ENCODE measurements around the gene RNF123.

RNF123 gene

DNA sequence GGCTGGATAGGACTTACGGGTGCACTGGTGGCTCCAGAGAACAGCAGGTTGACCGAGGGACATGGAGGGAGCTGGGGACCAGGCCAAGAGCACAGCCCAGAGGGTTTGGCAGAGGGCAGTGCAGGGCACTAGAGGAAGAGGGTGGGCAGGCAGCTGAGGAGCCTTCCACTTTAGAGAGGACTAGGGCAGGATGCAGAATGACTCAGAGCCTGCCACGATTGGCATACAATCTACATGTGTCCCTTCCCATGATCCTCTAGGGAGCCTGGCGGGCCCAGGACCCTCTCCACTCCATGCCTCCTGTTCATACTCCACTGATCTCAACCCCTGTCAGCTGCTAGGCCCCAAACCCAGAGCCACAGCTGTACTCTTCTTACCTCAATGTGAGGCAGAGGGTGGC, 29.6 kb upstream of the RNF123 start:
- no peak for DNase-seq

DNA sequence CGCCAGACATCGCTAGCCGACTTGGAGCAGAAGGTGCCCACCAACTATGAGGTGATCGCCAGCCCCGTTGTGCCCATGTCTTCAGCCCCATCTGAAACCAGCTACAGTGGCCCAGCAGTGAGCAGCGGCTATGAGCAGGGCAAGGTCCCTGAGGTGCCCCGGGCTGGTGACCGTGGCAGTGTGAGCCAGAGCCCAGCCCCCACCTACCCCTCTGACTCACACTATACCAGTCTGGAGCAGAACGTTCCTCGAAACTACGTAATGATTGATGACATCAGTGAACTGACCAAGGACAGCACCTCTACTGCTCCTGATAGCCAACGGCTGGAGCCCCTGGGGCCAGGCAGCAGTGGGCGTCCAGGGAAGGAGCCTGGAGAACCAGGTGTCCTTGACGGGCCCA, 28.1 kb upstream of the RNF123 start:
- no peak for DNase-seq

DNA sequence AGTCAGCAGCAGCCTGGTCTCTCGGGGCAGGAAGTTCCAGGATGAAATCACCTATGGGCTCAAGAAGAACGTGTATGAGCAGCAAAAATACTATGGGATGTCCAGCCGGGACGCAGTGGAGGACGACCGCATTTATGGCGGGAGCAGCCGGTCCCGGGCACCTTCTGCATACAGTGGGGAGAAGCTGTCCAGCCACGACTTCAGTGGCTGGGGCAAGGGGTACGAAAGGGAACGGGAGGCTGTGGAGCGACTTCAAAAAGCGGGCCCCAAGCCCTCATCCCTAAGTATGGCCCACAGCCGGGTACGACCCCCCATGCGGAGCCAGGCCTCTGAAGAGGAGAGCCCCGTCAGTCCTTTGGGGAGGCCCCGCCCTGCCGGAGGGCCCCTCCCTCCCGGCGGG, 27.3 kb upstream of the RNF123 start:
- DNase-seq, result no peak

DNA sequence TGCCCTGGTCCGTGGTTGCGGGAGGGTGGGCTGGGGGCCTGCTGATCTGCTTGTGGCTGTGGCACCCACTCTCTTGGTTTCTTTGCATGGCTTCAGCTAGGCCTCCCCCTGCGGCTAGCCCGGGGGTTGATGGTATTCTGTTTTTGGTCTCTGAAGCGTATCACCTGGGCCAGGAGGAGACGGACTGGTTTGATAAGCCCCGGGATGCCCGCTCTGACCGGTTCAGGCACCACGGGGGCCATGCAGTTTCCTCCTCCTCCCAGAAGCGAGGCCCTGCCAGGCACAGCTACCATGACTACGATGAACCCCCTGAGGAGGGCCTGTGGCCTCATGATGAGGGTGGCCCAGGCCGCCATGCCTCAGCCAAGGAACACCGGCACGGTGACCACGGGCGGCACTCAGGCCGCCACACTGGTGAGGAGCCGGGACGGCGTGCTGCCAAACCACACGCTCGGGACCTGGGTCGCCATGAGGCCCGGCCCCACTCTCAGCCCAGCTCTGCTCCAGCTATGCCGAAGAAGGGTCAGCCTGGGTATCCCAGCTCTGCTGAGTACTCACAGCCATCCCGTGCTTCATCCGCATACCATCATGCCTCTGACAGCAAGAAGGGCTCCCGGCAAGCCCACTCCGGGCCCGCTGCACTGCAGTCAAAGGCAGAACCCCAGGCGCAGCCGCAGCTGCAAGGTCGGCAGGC, 26.5 kb upstream of the RNF123 start:
- DNase-seq, result no peak

DNA sequence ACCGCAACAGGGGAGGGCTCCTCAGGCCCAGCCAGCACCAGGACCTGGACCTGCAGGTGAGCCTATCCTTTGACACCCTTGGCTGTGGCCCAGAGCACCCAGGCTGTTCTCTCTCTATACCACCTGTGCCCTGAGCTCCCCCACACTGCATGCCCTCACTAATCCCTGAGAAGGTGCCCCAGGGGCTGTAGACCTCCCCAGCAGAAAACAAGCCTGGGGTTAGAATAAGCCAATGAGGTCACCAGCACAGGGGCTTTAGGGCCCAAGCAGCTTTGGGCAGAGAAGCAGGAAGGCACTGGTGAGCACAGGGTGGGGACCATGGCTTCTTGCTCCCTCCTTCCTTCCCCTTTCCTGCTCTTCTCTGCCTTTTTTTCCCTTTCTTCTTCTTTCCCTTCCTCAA, 25.5 kb upstream of the RNF123 start:
- DNase-seq, result no peak

DNA sequence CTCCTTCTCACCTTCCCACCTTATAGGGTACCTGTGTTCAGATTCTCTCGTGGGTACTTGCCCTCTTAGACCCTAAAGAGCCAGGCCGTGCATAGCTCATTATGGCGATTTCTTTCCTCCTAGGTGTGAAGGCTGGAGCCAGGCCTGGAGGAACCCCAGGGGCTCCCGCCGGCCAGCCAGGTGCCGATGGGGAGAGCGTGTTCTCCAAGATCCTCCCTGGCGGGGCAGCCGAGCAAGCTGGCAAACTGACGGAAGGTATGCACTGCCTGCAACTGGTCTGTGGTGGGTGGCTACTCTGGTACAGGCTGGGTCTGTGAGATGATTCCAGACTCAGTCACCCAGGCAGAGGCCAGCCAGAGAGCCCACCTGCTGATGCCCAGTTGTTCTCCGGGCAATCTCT, 25.1 kb upstream of the RNF123 start:
- DNase-seq, result no peak

DNA sequence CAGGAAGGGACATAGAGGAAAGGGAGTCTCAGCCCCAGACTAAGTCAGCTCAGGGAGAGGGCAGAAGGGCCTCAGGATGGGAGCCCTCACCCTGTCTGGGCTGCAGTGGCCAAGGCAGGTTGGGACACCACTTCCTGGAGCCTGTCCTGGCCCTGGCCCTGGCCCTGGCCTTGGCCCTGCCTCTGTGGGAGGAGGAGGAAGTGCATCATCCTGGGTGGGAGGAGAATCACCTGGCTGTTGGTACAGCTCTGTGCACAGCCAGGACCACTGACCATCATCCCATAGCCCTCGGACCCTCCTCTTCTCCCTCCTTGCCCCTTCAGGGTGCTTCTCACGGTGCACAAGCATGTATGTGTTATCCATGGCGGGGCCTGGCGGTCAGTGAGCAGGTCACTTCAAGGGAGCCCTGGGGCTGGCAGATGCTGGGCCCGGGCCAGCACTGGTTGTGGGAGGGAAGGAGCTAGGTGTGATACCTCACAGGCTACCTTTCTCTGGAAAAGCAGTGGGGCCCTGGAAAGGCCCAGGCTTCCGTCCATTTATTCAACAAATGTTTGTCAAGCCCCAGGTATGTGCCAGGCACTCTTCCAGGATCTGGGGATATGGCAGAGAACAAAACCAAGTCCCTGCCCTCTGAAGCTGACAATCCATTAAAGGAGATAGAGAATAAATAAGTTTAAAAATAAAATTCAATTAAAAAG, 23.4 kb upstream of the RNF123 start:
- no peak for DNase-seq

DNA sequence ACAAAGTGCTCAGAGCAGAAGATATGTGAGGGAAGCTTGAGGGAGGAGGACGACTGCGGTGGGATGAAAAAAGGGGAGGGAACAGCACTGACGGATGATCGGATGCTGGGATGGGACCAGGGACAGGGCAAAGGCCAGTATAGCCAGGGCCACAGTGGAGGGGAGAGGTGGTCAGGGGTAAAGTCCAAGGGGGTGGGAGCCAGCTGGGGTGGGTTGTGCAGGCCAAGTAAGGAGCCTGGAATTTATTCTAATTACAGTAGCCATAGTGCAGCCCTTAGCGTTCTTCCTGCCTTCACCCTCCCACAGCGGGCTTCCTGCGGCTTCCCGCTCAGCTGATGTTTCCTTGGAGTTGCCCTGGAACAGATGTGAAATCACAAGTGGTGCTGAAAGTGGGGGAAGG, 22.8 kb upstream of the RNF123 start:
- DNase-seq, result no peak

DNA sequence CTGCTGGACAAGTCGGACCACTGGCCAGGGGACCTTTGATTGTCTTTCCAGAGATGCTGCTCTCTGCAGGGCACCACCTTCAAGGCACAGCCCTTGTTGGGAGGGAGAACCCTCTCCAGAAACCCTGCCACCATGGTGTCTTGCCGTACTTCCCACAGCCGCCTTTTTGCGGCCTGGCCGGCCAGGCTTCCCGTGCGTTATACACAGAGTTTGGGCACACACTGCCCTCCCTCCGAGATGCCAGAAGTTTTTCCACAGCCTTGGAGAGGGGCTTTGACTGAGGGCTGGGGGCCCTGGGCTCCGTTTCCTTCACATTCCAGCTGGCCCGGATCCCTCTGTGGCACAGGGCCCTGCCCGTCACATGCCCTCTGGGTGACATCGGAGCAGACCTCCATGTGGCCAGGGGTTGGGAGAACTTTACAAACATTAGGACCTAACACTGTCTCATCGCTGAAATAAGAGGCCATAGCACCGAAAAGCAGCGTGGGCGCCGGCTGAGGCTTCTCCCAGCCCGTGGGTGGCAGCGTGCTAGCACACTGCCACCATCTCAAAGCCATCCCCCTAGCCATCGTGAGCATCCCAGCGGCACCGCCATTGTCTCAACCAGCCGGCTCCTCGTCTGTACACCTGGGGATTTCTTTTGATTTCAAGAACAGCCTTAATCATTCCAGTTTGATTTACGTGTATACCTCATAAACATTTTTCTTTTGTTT, 21.5 kb upstream of the RNF123 start:
- DNase-seq, result no peak

DNA sequence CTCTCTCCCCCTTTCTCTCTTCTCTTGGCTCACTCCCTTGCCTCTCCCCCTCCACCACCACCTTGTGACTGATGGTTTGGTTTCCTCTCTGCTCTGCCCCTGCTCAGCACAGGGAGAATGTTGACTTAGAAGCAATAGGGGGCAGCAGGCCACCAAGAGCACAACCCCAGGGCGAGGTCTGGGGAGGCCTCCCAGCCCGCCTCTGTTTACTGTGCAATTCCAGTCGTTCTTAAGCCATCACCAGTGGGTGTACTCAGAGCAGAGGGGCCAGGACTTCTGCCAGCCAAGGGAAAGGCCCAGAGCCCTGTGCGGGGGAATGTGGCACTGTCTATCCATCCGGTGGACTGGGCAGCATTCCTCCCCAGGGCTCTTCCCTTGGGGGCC, 21.0 kb upstream of the RNF123 start:
- DNase-seq, result no peak

DNA sequence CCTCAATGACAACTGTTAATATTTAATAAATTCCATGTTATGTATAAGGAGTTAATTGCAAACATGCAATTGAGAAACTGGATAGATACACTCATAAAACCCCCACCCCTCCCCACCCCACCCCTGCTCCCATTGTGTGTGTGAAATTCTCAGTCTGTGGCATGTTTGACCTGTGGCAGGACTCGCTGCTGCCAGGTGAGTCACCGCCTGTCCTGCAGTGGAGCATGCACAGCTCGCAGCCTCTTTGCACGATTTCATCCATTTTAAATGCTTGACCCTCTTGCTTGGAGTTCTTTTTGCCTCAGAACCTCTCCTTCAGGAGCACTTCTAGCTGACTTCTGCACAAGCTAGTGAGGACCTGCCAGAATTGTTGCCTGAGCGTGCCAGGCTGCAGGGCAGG, 20.5 kb upstream of the RNF123 start:
- no peak for DNase-seq

DNA sequence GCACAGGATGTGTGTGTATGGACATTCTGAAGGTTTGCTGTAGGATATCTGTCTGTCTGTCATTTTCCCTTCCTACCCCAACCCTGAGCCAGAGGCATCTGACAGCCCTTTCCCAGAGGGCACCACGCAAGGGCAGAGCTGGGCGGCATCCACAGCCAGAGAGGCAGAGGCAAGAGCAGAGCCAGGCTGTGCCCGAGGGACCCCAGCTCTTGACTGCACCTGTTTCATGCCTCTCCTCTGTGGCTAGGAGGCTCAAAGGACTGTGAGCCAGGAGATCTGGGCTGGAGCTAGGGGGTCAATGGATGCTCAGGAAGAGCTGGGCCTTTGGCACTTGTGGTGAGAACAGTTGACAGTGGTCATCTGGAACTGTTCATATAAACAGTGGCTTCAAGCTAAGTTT, 20.0 kb upstream of the RNF123 start:
- DNase-seq, result no peak

DNA sequence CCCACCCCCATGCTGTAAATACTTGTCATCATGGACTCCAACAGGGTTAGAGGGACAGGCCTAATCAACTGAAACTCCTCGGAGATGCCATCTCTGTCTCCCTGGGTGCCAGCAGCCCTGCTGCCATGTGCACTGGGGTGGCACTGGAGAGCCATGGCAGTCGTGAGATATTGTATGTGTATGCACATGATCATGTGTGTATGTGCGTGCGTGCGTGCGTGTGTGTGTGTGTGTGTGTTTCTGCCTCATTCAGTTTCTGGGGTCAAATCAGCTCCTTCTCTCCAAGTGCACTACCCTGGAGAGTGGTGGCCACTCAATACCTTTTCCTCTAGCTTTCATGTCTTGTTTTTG, 18.4 kb upstream of the RNF123 start:
- no peak for DNase-seq

DNA sequence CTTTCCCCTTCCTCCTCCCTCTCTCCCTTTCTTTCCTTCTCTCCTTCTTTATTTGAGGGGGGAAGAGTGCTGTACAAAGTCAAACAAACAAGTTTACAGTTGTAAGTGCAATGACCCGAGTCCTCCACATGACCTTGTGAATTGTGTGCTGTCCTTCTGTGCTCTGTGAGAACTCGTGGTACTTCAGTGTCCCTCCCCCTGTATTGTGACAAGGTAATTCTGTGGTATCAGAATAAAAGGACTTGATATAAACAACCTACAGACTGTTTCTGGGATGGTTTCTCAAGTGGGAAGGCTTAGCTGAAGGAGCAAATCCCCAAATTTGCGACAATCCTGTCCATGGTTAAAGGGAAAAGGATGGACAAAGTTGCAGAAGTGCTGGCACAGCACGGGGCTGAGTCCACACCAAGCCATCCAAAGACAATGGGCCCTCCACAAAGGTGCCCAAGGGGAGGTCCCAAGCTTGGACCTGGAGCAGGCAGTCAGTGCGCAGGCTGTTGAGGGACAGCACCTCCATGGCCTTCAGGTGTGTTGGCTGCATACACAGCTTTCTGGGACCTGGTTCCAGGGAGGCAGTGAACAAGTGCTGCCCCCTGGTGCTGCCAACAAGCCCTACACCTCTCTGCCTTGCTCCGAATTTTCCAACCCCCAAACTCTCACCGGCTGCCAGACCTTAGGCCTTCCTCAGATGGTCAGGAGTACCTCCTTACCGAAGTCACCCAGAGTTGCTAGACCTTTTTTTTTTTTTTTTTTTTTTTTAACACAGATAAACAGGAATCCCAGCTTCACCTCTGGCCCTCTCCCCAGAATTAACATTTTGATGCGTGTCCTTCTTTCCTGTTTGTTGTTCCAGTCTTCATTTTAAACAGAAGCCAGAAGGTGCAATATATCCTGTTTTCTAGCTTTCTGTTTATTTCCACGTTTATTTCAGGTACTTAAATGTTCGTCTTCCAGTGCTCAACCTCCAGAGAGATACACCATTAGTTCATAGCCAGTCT, 17.8 kb upstream of the RNF123 start:
- DNase-seq, result no peak

DNA sequence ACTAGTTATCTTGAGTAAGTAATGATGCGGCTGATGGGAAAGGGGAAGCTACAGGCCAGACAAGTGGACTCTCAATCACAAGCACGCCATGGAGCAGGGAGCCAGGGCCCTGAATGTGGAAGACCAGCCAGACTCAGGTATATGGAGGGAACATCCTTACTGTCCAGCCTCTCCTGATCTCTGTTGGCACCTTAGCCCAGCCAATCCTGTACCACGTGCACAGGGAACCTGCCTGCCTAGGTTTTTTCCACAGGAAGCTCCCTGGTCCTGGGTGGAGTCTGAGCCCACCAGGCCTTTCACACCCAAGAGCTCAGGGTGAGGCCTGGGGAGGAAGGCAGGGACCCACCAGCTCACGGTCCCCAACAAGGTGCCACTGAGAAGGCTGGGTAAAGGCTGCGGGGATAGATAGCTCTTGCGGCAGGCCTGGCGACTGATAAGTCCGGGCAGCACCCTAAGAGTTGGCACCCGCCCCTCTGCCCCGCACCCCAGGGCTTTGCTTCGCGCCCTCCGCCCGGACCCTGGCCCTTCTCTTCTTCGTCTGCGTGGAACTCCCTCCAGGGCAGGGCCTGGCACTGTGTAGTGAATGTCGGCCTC, 16.1 kb upstream of the RNF123 start:
- no peak for DNase-seq

DNA sequence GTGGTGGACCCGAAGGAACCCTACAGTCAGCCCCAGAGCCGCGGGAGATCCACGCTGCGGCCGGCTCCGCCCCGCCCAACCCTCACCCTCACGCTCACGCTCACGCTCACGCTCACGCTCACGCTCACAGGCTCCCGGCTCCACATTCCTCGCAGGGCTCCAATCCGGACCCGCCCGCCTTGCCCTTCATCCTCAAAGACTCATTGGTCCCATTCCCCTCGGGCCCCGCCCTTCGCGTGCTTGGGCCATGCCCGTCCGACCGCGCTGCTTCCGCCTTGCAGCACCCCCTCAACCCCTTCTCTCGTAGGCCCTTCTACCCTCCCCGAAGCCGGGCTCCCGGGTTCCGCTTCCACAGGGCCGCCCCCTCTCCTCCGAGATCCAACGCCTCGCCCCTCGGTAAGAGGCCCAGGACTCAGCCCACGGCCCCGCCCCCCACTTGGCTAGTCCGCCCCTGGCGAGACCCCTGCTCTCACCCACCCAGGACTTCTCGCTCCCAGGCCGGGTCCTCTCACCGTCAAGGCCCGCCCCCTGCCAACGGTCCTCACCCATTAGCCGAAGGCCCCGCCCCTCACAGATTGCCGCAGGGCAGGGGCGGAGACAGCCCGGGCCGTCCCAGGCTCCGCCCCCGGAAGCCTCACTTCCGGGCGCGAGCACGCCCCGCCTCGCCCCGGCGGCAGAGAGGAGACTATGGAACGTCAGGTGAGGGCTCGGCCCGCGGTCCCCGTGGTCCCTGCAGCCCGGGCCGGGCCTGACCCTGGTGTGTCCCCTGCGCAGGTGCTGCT, 15.5 kb upstream of the RNF123 start, which contains the start of gene APEH:
TSS of gene APEH (plus strand) at position 637 of the 782 bp plus-strand sequence. CDS start at position 688, 51 bp downstream.
- DNase-seq, result no peak

DNA sequence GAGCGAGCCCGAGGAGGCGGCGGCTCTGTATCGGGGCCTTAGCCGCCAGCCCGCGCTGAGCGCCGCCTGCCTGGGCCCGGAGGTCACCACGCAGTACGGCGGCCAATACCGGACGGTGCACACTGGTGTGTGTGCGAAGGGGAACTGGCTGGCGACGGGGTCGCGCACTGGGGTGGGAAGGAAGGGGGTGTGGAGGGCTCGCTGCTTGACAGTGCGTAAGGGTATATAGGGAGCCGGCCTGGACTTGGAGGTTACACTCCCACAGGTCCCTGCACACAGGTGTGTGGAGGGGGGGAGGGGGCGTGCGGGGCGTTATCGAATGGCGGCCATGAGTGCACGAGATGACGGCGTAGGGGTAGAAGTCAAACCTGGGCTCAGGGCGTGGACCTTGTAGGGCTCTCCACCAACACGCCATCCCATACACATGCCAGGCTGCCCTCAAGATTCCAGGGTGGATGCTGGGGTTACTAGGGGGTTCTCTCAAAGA, 14.8 kb upstream of the RNF123 start:
- DNase-seq, result no peak

DNA sequence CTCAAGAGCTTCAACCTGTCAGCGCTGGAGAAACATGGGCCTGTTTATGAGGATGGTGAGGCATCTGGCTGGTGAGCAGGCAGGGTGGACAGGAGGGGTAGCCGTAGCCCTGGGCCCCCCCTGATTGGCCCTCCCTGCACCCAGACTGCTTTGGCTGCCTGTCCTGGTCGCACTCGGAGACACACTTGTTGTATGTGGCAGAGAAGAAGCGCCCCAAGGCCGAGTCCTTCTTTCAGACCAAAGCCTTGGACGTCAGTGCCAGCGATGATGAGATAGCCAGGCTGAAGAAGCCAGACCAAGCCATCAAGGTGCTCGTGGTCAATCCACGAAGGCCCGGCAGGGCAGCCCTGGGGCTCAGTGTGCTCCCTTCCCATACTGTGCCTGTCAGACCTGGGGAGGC, 13.4 kb upstream of the RNF123 start:
- DNase-seq, result no peak

DNA sequence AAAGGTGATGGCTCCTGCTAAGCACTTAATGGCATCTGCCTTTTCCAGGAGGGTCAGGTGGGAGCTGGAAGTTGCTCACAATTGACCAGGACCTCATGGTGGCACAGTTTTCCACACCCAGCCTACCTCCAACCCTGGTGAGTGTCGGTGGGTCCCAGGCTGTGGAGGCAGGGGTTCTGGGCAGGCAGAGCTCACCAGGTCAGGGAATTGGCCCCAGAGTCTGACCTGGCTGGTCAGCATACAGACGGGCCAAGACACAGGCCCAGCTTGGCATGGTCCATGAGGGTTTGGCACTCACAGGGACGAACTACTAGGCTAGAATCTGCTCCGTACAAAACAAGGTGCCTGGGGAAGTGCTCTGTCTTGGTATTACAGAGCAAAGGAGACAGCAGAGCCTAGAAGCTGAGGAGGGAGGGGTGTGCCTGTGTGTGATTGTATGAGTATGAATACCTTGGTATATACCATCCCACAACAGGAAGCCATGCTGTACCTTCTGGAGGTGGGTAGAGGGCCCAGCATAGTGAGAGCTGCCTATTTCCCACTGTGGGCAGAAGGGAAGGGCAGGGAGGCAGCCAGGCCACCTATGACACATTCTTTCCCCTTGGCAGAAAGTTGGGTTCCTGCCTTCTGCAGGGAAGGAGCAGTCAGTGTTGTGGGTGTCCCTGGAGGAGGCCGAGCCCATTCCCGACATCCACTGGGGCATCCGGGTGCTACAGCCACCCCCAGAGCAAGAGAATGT, 8.7 kb upstream of the RNF123 start:
- DNase-seq, result no peak

DNA sequence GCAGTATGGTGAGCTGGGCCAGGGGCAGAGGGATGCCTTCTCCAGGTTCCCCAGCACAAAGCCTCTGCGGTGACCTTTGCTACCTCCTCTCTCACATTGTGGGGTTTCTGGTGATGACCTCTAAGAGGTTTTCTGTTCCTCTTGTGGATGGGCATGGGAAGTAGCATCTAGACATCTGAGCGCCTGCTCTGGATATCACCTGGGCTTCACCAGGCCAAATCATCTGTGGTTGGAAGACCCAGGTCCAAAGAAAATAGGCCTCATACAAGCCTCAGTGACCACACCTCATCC, 8.2 kb upstream of the RNF123 start:
- no peak for DNase-seq

DNA sequence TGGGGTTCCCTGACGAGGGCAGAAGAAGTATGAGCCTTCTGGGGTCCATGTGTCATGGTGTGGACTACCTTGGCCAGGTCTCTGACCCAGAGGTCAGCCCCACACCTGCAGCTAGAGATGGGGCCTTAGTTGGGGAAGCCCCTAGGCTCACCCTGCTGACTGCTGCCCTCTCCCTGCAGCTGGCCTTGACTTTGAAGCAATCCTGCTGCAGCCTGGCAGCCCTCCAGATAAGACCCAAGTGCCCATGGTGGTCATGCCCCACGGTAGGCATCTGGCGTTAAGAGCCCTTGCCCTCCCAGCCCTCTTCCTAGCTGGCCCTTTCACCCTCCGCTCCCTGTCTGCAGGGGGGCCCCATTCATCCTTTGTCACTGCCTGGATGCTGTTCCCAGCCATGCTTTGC, 7.8 kb upstream of the RNF123 start:
- DNase-seq, result no peak
